HCT116 (cell line): ENCODE measurements around the gene OBSCN. TPM values are rescaled to one million over a fixed set of nuclear protein-coding genes. Genes with fewer than 3 reads are reported as not detected.

Experiments used
- ATAC-seq: fragments of 200-7000 bp; cut with Tn5 transposase; 2 replicates; pipeline ENCODE4 v1.9.1; 2020; ENCODE audit warnings: mild to moderate bottlenecking, moderate library complexity
- BruUV-seq: library from RNA; stranded (reverse); fragments of 400-500 nt; replicated peaks from 2 replicates; lab custom pipeline; 2021; lab: Mats Ljungman, UMichigan
- CTCF ChIA-PET: fragments of 300-600 bp; sonication (Branson Sonifier 250); formaldehyde crosslinking; loops from one replicate; lab custom pipeline; 2021; ENCODE audit warnings: antibody characterized with exemption; lab: Charles Lee
- POLR2A ChIA-PET: fragments of 300-600, 350-600 bp; sonication (Branson Sonifier 250); formaldehyde crosslinking; loops from one replicate; lab custom pipeline; 2021; ENCODE audit warnings: antibody characterized with exemption; lab: Charles Lee
- RAD21 ChIA-PET, 2 experiments: fragments of 300-600 bp; sonication (Branson Sonifier 250); formaldehyde crosslinking; loops; one replicate each; lab custom pipeline; 2023; ENCODE audit warnings: low total read pairs in 2 of 2; ENCODE audit not compliant: uncharacterized antibody in 2 of 2, unreplicated experiment in 2 of 2, low non-redundant PET in 1 of 2; lab: Charles Lee
- DNase-seq: peaks from one replicate; pipeline ENCODE4 v3.0.0-alpha.2; 2010; ENCODE audit warnings: low read depth, low spot score
- H2AFZ ChIP-seq: fragments of 200-600 bp; shearing (Covaris generic), sonication (generic); 2 replicates; pipeline ENCODE4 v1.6.1; 2017; ENCODE audit warnings: low read depth, mixed run types, mixed read lengths, antibody characterized with exemption, low read length; ENCODE audit not compliant: poor library complexity, severe bottlenecking
- H3K27ac ChIP-seq: 2 replicates; pipeline ENCODE4 v1.5.1; 2012; ENCODE audit warnings: low read depth, low read length
- H3K27me3 ChIP-seq: fragments of 200-600 bp; sonication (generic); 2 replicates; pipeline ENCODE4 v1.6.1; 2016; ENCODE audit warnings: mixed run types, low read length, mixed read lengths; ENCODE audit not compliant: insufficient read depth
- H3K36me3 ChIP-seq, 2 experiments: fragments of 200-500 bp in 1 of 2; fragments of 200-600 bp in 1 of 2; sonication (Bioruptor generic) in 1 of 2; sonication (generic) in 1 of 2; 2 replicates each; pipeline versions ENCODE4 v1.5.1 to v1.6.1; 2014 to 2016; ENCODE audit warnings: low read length in 2 of 2, inconsistent platforms in 1 of 2, mixed read lengths in 1 of 2, mixed run types in 1 of 2; ENCODE audit not compliant: insufficient read depth in 2 of 2, control insufficient read depth in 1 of 2
- H3K4me1 ChIP-seq, 2 experiments: fragments of 200-600 bp in 1 of 2; sonication (generic) in 1 of 2; 2 replicates each; pipeline versions ENCODE4 v1.5.1 to v1.6.1; 2012 to 2017; ENCODE audit warnings: low read length in 2 of 2, inconsistent platforms in 1 of 2, mild to moderate bottlenecking in 1 of 2, mixed read lengths in 1 of 2, mixed run types in 1 of 2, moderate library complexity in 1 of 2; ENCODE audit not compliant: insufficient read depth in 2 of 2, control insufficient read depth in 1 of 2
- H3K4me2 ChIP-seq: fragments of 200-600 bp; sonication (generic); 2 replicates; pipeline ENCODE4 v1.6.1; 2017; ENCODE audit warnings: mixed run types, low read length, mixed read lengths
- H3K4me3 ChIP-seq, 2 experiments: fragments of 200-600 bp in 1 of 2; sonication (generic) in 1 of 2; replicated peaks in 1 of 2; 2 replicates each; pipeline ENCODE4 v1.5.1; 2011 to 2016; ENCODE audit warnings: low read length in 2 of 2, control low read depth in 1 of 2, low read depth in 1 of 2, mild to moderate bottlenecking in 1 of 2, mixed read lengths in 1 of 2, mixed run types in 1 of 2
- H3K79me2 ChIP-seq: fragments of 200-600 bp; sonication (generic); 2 replicates; pipeline ENCODE4 v1.6.1; 2017; ENCODE audit warnings: mild to moderate bottlenecking, mixed run types, low read length, moderate library complexity, mixed read lengths; ENCODE audit not compliant: insufficient read depth
- H3K9ac ChIP-seq: fragments of 200-600 bp; sonication (generic); 2 replicates; pipeline ENCODE4 v1.6.1; 2016; ENCODE audit warnings: low read length, mixed read lengths
- H3K9me2 ChIP-seq: fragments of 200-600 bp; sonication (generic), shearing (Covaris generic); 2 replicates; pipeline ENCODE4 v1.6.1; 2017; ENCODE audit warnings: mixed run types, mild to moderate bottlenecking, moderate library complexity; ENCODE audit not compliant: insufficient read depth
- H3K9me3 ChIP-seq, 2 experiments: fragments of 200-500 bp in 1 of 2; fragments of 200-600 bp in 1 of 2; sonication (Bioruptor generic) in 1 of 2; sonication (generic) in 1 of 2; 2 replicates each; pipeline ENCODE4 v1.6.1; 2014 to 2017; ENCODE audit warnings: low read length in 2 of 2, mixed read lengths in 2 of 2, inconsistent platforms in 1 of 2, low read depth in 1 of 2, mild to moderate bottlenecking in 1 of 2, mixed run types in 1 of 2, moderate library complexity in 1 of 2; ENCODE audit not compliant: control insufficient read depth in 1 of 2, insufficient read depth in 1 of 2
- H4K20me1 ChIP-seq: fragments of 200-600 bp; sonication (generic), shearing (Covaris generic); 2 replicates; pipeline ENCODE4 v1.6.1; 2017; ENCODE audit warnings: mixed run types, mild to moderate bottlenecking, moderate library complexity; ENCODE audit not compliant: insufficient read depth
- CEBPB ChIP-seq: IDR thresholded peaks from 2 replicates; pipeline ENCODE4 v1.6.1; 2012; ENCODE audit warnings: low read depth
- EGR1 ChIP-seq: IDR thresholded peaks from 2 replicates; pipeline ENCODE4 v1.6.1; 2012; ENCODE audit warnings: low read depth
- ELF1 ChIP-seq: IDR thresholded peaks from 2 replicates; pipeline ENCODE4 v1.6.1; 2012; ENCODE audit warnings: low read depth, borderline replicate concordance
- EZH2phosphoT487 ChIP-seq: fragments of 200-600 bp; IDR thresholded peaks from 2 replicates; pipeline ENCODE4 v1.6.1; 2018; ENCODE audit warnings: antibody characterized with exemption, borderline replicate concordance
- FOSL1 ChIP-seq: IDR thresholded peaks from 2 replicates; pipeline ENCODE4 v1.6.1; 2012; ENCODE audit warnings: low read depth
- JUND ChIP-seq: IDR thresholded peaks from 2 replicates; pipeline ENCODE4 v1.6.1; 2012
- POLR2A ChIP-seq: IDR thresholded peaks from 2 replicates; pipeline ENCODE4 v1.7.0; 2011; ENCODE audit warnings: borderline replicate concordance; ENCODE audit not compliant: insufficient read depth, insufficient read length; ENCODE audit errors: extremely low read depth
- POLR2AphosphoS5 ChIP-seq: IDR thresholded peaks from 2 replicates; pipeline ENCODE4 v1.6.1; 2011; ENCODE audit warnings: mild to moderate bottlenecking, low read depth, low read length, moderate library complexity
- RAD21 ChIP-seq: IDR thresholded peaks from 2 replicates; pipeline ENCODE4 v1.6.1; 2012; ENCODE audit warnings: low read depth, mild to moderate bottlenecking
- SIN3A ChIP-seq: IDR thresholded peaks from 2 replicates; pipeline ENCODE4 v1.6.1; 2012; ENCODE audit warnings: low read depth
- TCF7L2 ChIP-seq: IDR thresholded peaks from 2 replicates; pipeline ENCODE4 v1.7.0; 2011; ENCODE audit warnings: borderline replicate concordance, inconsistent platforms; ENCODE audit not compliant: insufficient read depth, insufficient read length; ENCODE audit errors: extremely low read depth
- ZNF274 ChIP-seq: fragments of 200-500 bp; sonication (Bioruptor generic); IDR thresholded peaks from 2 replicates; pipeline ENCODE4 v1.6.1; 2014; ENCODE audit warnings: mild to moderate bottlenecking, low read depth, low read length, inconsistent platforms
- intact Hi-C: fragments of 100-400 bp; cut with micrococcal nuclease; formaldehyde crosslinking; loops from 2 replicates; pipeline ENCODE4 v1.10.0; 2022
- total RNA-seq: library from RNA; stranded (reverse); gene quantifications from one replicate; pipeline ENCODE4 v1.2.1, GENCODE V29; 2021; ENCODE audit not compliant: unreplicated experiment
- TF ChIP-seq, protein P1 (sequence below), 3 experiments: fragments of 200-600 bp in 1 of 3; sonication (generic) in 1 of 3; IDR thresholded peaks in 2 of 3; conservative IDR thresholded peaks in 1 of 3; 2 replicates each; pipeline ENCODE4 v1.5.1; 2012 to 2017; ENCODE audit warnings: low read depth in 2 of 3, low read length in 2 of 3, antibody characterized with exemption in 1 of 3, borderline replicate concordance in 1 of 3, control low read depth in 1 of 3, mild to moderate bottlenecking in 1 of 3, mixed read lengths in 1 of 3, mixed run types in 1 of 3, moderate library complexity in 1 of 3; ENCODE audit not compliant: insufficient read depth in 1 of 3
- TF ChIP-seq, protein P2 (sequence below): IDR thresholded peaks from 2 replicates; pipeline ENCODE4 v1.6.1; 2012
- TF ChIP-seq, protein P3 (sequence below): IDR thresholded peaks from 2 replicates; pipeline ENCODE4 v1.6.1; 2011; ENCODE audit warnings: mild to moderate bottlenecking, low read length, moderate library complexity; ENCODE audit not compliant: insufficient replicate concordance; ENCODE audit errors: extremely low read depth

OBSCN gene
- total RNA-seq, 1 experiment from 2014 or later: 16.6 TPM

DNA sequence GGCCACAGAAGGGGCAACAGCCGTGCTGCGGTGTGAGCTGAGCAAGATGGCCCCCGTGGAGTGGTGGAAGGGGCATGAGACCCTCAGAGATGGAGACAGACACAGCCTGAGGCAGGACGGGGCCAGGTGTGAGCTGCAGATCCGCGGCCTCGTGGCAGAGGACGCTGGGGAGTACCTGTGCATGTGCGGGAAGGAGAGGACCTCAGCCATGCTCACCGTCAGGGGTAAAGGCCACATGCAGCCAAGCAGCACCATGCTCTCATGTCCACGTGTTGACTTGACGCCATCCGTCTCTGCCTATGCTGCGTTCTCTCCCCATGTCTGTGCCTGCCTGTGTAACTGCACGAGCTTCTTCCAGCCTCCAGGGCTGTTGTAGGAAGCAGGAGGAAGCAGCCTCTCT, 85.5 kb downstream of the OBSCN start:
- H3K27ac ChIP-seq: no peak overlapping the region
- H3K9me2 ChIP-seq: no peaks in the 10 kb centered on the region
- peaks cover 7% of the 10 kb centered on the region in 2 experiments; a peak in 3 of 4 replicates for H3K9me3 ChIP-seq
- no peak overlapping the region for H3K4me2 ChIP-seq
- TF ChIP-seq JUND (no peak), FOSL1 (no peak), POLR2AphosphoS5 (no peak)
- TF ChIP-seq, all 23 proteins: peak for 0
- Histone ChIP-seq H3K79me2 (no peaks in the 10 kb centered on the region), H4K20me1 (no peaks in the 10 kb centered on the region), H3K4me1 (no peaks in the 10 kb centered on the region), H3K27me3 (no peaks in the 10 kb centered on the region), H3K4me3 (no peak overlapping the region), H2AFZ (no peak overlapping the region), H3K9ac (no peak overlapping the region), H3K36me3 (no peaks in the 10 kb centered on the region)
- ATAC-seq (no peak), DNase-seq (no peak)
- ChIA-PET POLR2A (no interaction called here), CTCF (no interaction called here), RAD21 (no interaction called here)
- intact Hi-C loops: no loop called here
- no TSS peak for BruUV-seq

DNA sequence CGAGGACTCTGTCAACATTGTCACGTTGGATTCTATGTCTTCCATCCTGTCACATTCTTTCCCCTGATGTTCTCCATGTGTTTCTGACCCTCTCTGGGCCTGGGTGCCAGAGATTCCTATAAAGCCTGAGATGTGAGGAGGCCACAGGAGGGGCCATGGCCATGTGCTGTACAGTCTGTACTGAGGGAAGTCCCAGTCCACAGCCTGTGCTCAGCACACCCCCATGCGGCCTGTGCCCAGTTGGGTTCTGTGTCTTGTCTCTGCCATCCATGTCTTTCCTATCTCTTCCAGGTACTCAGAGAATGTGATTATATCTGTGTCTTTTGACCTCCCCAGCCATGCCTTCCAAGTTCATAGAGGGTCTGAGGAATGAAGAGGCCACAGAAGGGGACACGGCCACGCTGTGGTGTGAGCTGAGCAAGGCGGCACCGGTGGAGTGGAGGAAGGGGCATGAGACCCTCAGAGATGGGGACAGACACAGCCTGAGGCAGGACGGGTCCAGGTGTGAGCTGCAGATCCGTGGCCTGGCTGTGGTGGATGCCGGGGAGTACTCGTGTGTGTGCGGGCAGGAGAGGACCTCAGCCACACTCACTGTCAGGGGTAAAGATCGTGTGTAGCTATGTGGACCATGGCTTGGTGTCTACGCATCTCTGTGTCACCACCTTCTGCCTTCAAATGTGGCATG, 86.1 kb downstream of the OBSCN start:
- no peaks in the 10 kb centered on the region for H3K4me1 ChIP-seq
- CTCF ChIA-PET: no interaction called here

More for the DNA sequence above, 86.1 kb downstream of the OBSCN start:
- H3K4me3 ChIP-seq: no peak overlapping the region
- H3K36me3 ChIP-seq: no peaks in the 10 kb centered on the region
- no peaks in the 10 kb centered on the region for H3K27me3 ChIP-seq
- no peak overlapping the region for H3K9ac ChIP-seq
- ChIA-PET POLR2A (no interaction called here), RAD21 (no interaction called here)
- intact Hi-C loops: no loop called here
- no TSS peak for BruUV-seq
- TF ChIP-seq POLR2AphosphoS5 (no peak), POLR2A (no peak), ELF1 (no peak), JUND (no peak), CEBPB (no peak), EZH2phosphoT487 (no peak), SIN3A (no peak), RAD21 (no peak), EGR1 (no peak), ZNF274 (no peak), TCF7L2 (no peak)
- TF ChIP-seq, protein P1, sequence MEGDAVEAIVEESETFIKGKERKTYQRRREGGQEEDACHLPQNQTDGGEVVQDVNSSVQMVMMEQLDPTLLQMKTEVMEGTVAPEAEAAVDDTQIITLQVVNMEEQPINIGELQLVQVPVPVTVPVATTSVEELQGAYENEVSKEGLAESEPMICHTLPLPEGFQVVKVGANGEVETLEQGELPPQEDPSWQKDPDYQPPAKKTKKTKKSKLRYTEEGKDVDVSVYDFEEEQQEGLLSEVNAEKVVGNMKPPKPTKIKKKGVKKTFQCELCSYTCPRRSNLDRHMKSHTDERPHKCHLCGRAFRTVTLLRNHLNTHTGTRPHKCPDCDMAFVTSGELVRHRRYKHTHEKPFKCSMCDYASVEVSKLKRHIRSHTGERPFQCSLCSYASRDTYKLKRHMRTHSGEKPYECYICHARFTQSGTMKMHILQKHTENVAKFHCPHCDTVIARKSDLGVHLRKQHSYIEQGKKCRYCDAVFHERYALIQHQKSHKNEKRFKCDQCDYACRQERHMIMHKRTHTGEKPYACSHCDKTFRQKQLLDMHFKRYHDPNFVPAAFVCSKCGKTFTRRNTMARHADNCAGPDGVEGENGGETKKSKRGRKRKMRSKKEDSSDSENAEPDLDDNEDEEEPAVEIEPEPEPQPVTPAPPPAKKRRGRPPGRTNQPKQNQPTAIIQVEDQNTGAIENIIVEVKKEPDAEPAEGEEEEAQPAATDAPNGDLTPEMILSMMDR (IDR thresholded peaks at IDR 0.05 in 2 of 3, conservative IDR thresholded peaks at IDR 0.05 in 1 of 3; ENCODE audit: borderline replicate concordance in 1 of 3, insufficient read depth in 1 of 3, low read depth in 2 of 3, low read length in 2 of 3): no peak
- TF ChIP-seq, protein P2, sequence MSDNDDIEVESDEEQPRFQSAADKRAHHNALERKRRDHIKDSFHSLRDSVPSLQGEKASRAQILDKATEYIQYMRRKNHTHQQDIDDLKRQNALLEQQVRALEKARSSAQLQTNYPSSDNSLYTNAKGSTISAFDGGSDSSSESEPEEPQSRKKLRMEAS: no peak
- TF ChIP-seq, protein P3, sequence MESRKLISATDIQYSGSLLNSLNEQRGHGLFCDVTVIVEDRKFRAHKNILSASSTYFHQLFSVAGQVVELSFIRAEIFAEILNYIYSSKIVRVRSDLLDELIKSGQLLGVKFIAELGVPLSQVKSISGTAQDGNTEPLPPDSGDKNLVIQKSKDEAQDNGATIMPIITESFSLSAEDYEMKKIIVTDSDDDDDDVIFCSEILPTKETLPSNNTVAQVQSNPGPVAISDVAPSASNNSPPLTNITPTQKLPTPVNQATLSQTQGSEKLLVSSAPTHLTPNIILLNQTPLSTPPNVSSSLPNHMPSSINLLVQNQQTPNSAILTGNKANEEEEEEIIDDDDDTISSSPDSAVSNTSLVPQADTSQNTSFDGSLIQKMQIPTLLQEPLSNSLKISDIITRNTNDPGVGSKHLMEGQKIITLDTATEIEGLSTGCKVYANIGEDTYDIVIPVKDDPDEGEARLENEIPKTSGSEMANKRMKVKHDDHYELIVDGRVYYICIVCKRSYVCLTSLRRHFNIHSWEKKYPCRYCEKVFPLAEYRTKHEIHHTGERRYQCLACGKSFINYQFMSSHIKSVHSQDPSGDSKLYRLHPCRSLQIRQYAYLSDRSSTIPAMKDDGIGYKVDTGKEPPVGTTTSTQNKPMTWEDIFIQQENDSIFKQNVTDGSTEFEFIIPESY: no peak
- no peaks in the 10 kb centered on the region for H3K9me2 ChIP-seq
- DNase-seq: no peak
- no peaks in the 10 kb centered on the region for H4K20me1 ChIP-seq
- H3K27ac ChIP-seq: no peak overlapping the region
- H3K4me2 ChIP-seq: no peak overlapping the region
- no peaks in the 10 kb centered on the region for H3K79me2 ChIP-seq
- H2AFZ ChIP-seq: no peak overlapping the region
- H3K9me3 ChIP-seq: peaks cover 7% of the 10 kb centered on the region in 2 experiments; a peak in 3 of 4 replicates
- no peak for ATAC-seq
